ENCODE results near the gene SMARCB1.
"Not testable (repeated sequence)": the region's sequence is repeated elsewhere in the genome, so short reads cannot be mapped to it uniquely, and the experiment has no call there.

Gene SMARCB1

GRCh38 chr22:23847310-23847920, 60.6 kb downstream of the SMARCB1 start:
- no peak for DNase-seq

- no peak for DNase-seq
Measured at GRCh38 chr22:23847991-23848864, 61.5 kb downstream of the SMARCB1 start.

- DNase-seq, result peak; percentile 61 to 95
Measured at GRCh38 chr22:23849009-23850006, 62.5 kb downstream of the SMARCB1 start.

GRCh38 chr22:23850136-23850611, 63.4 kb downstream of the SMARCB1 start:
- no peak for DNase-seq

GRCh38 chr22:23856721-23857605, 70.2 kb downstream of the SMARCB1 start:
- DNase-seq, result peak; percentile 8 to 28

- peak; percentile 98 for DNase-seq
Measured at GRCh38 chr22:23857606-23858483, 71.1 kb downstream of the SMARCB1 start, which contains the start of gene SLC2A11. Gene SLC2A11, plus strand, starts transcription at chr22:23857875. Its CDS starts 125 bp downstream, at chr22:23858000.

- DNase-seq, result no peak
Measured at GRCh38 chr22:23858484-23858815, 71.7 kb downstream of the SMARCB1 start.

- DNase-seq, result no peak
Measured at GRCh38 chr22:23859201-23859600, 72.4 kb downstream of the SMARCB1 start.

GRCh38 chr22:23860187-23860586, 73.4 kb downstream of the SMARCB1 start:
- DNase-seq, result not testable (repeated sequence)

GRCh38 chr22:23862103-23862502, 75.3 kb downstream of the SMARCB1 start:
- DNase-seq, result peak in 1 of 2 donors; percentile 20

- not testable (repeated sequence) for DNase-seq
Measured at GRCh38 chr22:23864499-23865154, 77.9 kb downstream of the SMARCB1 start.

GRCh38 chr22:23868580-23868979, 81.8 kb downstream of the SMARCB1 start:
- DNase-seq, result no peak

- DNase-seq, result no peak
Measured at GRCh38 chr22:23874871-23875270, 88.1 kb downstream of the SMARCB1 start.

- DNase-seq, result no peak
Measured at GRCh38 chr22:23875801-23876200, 89.0 kb downstream of the SMARCB1 start.

- no peak for DNase-seq
Measured at GRCh38 chr22:23877566-23877965, 90.8 kb downstream of the SMARCB1 start.

- no peak for DNase-seq
Measured at GRCh38 chr22:23878219-23878618, 91.5 kb downstream of the SMARCB1 start.

GRCh38 chr22:23882370-23882769, 95.6 kb downstream of the SMARCB1 start:
- DNase-seq, result no peak

- DNase-seq, result no peak
Measured at GRCh38 chr22:23883658-23884057, 96.9 kb downstream of the SMARCB1 start.

GRCh38 chr22:23884140-23884539, 97.4 kb downstream of the SMARCB1 start:
- no peak for DNase-seq
